ENCODE measurements around the gene TSC22D1.

Gene TSC22D1

DNA sequence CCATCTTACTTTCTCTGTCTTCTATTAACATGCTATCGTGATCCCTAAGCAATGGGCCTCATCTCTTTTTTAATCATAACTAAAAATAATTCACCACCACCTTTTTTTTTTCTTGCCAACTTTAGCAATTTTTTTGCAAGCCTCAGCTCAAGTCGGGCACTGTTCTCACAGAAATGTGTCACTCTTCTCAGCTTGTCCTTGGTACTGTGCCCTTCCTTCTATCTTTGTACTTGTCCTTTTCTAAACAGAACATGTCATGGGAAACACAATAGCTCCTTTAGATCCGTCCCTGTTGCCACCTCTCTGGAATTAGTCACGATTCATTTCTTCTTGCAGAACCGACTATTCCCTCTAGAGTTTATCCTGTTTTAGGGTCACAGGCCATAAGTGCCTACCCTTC, 192.2 kb downstream of the TSC22D1 start:
- CTCF ChIA-PET: no interaction called here
- TF ChIP-seq, protein P1, sequence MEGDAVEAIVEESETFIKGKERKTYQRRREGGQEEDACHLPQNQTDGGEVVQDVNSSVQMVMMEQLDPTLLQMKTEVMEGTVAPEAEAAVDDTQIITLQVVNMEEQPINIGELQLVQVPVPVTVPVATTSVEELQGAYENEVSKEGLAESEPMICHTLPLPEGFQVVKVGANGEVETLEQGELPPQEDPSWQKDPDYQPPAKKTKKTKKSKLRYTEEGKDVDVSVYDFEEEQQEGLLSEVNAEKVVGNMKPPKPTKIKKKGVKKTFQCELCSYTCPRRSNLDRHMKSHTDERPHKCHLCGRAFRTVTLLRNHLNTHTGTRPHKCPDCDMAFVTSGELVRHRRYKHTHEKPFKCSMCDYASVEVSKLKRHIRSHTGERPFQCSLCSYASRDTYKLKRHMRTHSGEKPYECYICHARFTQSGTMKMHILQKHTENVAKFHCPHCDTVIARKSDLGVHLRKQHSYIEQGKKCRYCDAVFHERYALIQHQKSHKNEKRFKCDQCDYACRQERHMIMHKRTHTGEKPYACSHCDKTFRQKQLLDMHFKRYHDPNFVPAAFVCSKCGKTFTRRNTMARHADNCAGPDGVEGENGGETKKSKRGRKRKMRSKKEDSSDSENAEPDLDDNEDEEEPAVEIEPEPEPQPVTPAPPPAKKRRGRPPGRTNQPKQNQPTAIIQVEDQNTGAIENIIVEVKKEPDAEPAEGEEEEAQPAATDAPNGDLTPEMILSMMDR (IDR thresholded peaks at IDR 0.05; ENCODE audit: insufficient read depth, low read length, missing control alignments): no peak

DNA sequence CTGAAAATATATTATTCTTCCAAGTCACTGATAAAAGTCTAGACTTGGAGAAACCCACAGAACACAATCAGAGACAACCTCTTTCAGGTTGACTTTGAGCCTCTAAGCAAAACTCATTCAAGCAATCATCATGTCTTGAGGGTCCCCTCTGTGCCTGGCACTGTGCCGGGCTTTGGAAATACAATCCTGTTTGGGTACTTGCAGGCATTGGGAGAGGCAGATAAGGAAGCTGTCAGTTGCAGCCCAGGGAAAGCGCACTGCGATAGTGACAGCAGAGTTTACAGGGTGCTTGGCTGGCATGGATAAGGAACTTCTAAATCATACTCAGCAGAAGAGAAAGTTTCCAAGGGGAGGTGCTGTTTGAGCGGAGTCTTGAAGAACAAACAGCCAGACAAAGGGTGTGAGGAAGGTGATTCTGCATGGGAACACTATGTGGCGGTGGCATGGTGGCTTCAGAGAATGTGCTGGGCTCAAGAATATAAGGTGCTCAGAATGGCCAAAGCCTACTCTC, 193.4 kb downstream of the TSC22D1 start:
- POLR2A ChIA-PET: no interaction called here
- DNase-seq (ENCODE audit: low read depth, low spot score): no peak
- TF ChIP-seq, protein P1 (IDR thresholded peaks at IDR 0.05; ENCODE audit: insufficient read depth, low read length, missing control alignments): no peak
- CTCF ChIA-PET: no interaction called here
- H3K4me3 ChIP-seq (ENCODE audit: low read depth, low read length): no peak overlapping the region

More for the DNA sequence above, 192.2 kb downstream of the TSC22D1 start:
- H3K4me3 ChIP-seq (ENCODE audit: low read depth, low read length): no peak overlapping the region
- POLR2A ChIA-PET: no interaction called here
- DNase-seq (ENCODE audit: low read depth, low spot score): no peak

All from AG04449 (cell line).